Fibroblast of lung (primary cell): ENCODE measurements around the gene GALNT18. TPM values are rescaled to one million over a fixed set of nuclear protein-coding genes. Genes with fewer than 3 reads are reported as not detected.

Experiments
- DNase-seq, 2 donors: peaks; one replicate each; pipeline versions ENCODE4 v3.0.0 to v3.0.0-alpha.2; 2010; ENCODE audit warnings: low read depth in 2 of 2
- H2AFZ ChIP-seq: 2 replicates; pipeline ENCODE4 v1.5.1; 2012; ENCODE audit warnings: low read length, control low read depth, inconsistent platforms
- H3K27ac ChIP-seq: 2 replicates; pipeline ENCODE4 v1.5.1; 2011; ENCODE audit warnings: low read length, control low read depth; ENCODE audit not compliant: insufficient read depth
- H3K27me3 ChIP-seq: 2 replicates; pipeline ENCODE4 v1.5.1; 2011; ENCODE audit warnings: mild to moderate bottlenecking, low read length; ENCODE audit not compliant: control insufficient read depth, insufficient read depth
- H3K36me3 ChIP-seq: 2 replicates; pipeline ENCODE4 v1.5.1; 2011; ENCODE audit warnings: low read length; ENCODE audit not compliant: control insufficient read depth, insufficient read depth
- H3K4me1 ChIP-seq: 2 replicates; pipeline ENCODE4 v1.5.1; 2011; ENCODE audit warnings: low read length; ENCODE audit not compliant: control insufficient read depth, insufficient read depth; ENCODE audit errors: extremely low read depth
- H3K4me2 ChIP-seq: 2 replicates; pipeline ENCODE4 v1.5.1; 2011; ENCODE audit warnings: low read length, control low read depth; ENCODE audit not compliant: insufficient read depth; ENCODE audit errors: extremely low read depth
- H3K4me3 ChIP-seq, 4 experiments: fragments of 200-600 bp in 1 of 4; sonication (generic) in 1 of 4; replicated peaks in 1 of 4; 2 replicates each; pipeline ENCODE4 v1.5.1; 2011 to 2016; ENCODE audit warnings: low read length in 4 of 4, low read depth in 3 of 4, mild to moderate bottlenecking in 3 of 4, control low read depth in 2 of 4, inconsistent platforms in 1 of 4, mixed read lengths in 1 of 4; ENCODE audit not compliant: insufficient read depth in 1 of 4; ENCODE audit errors: control extremely low read depth in 1 of 4
- H3K79me2 ChIP-seq: 2 replicates; pipeline ENCODE4 v1.5.1; 2012; ENCODE audit warnings: mild to moderate bottlenecking, low read length, inconsistent platforms; ENCODE audit not compliant: control insufficient read depth, insufficient read depth
- H3K9ac ChIP-seq: 2 replicates; pipeline ENCODE4 v1.5.1; 2011; ENCODE audit warnings: mild to moderate bottlenecking, low read length, control low read depth; ENCODE audit not compliant: insufficient read depth
- H3K9me3 ChIP-seq: 2 replicates; pipeline ENCODE4 v1.5.1; 2012; ENCODE audit warnings: low read depth, low read length; ENCODE audit not compliant: control insufficient read depth, insufficient read depth
- H4K20me1 ChIP-seq: 2 replicates; pipeline ENCODE4 v1.5.1; 2011; ENCODE audit warnings: low read length; ENCODE audit not compliant: control insufficient read depth, insufficient read depth; ENCODE audit errors: extremely low read depth
- EZH2 ChIP-seq: IDR thresholded peaks from 2 replicates; pipeline ENCODE4 v1.5.1; 2012; ENCODE audit warnings: low read length, control low read depth, mild to moderate bottlenecking; ENCODE audit errors: missing control alignments
- polyA plus RNA-seq, 2 donors: library from polyadenylated mRNA; depleted of rRNA in 1 of 2; stranded (reverse) in 1 of 2; unstranded in 1 of 2; fragments of >200 nt; gene quantifications; 2 replicates each; pipeline ENCODE4 v1.2.1, GENCODE V29; 2011 to 2012; ENCODE audit warnings: missing spikeins in 1 of 2
- total RNA-seq: library from RNA; depleted of rRNA; stranded (reverse); fragments of >200 nt; gene quantifications from 2 replicates; pipeline ENCODE4 v1.2.1, GENCODE V29; 2014
- TF ChIP-seq, protein P1 (sequence below), 2 donors: IDR thresholded peaks in 1 of 2; conservative IDR thresholded peaks in 1 of 2; 1 replicate in 1 of 2; 2 replicates in 1 of 2; pipeline ENCODE4 v1.5.1; 2011 to 2012; ENCODE audit warnings: low read length in 2 of 2, control low read depth in 1 of 2, inconsistent platforms in 1 of 2, low read depth in 1 of 2, mild to moderate bottlenecking in 1 of 2

Gene GALNT18
- total and polyA plus RNA-seq, 2 donors (not counting 1 experiment from before 2014, with no cell fraction given): 0.50 to 19.3 TPM

DNA sequence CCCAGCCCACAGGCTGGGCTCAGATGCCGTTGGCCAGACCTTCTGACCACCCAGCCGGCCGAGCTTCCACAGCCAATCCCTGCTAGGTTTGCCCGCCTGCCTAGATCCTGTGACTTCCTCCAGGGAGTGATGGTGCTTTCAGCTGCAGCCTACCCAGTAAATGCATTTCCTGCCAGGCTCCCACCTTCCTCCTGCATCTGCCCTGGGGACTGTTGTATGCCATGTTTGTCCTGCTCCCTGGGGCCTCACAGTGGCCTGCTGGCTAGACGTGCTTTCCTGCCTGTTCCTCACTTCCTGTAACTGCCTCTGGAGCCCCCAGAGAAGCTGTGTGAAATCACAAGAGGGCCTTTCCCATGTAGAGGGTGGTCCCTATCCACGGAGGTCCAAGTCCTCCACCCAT, 86.2 kb downstream of the GALNT18 start:
- Histone ChIP-seq H3K9ac (no peak overlapping the region), H3K4me2 (no peak overlapping the region), H3K4me3 (no peak overlapping the region), H3K4me1 (no peaks in the 10 kb centered on the region), H3K79me2 (no peaks in the 10 kb centered on the region), H3K27me3 (no peaks in the 10 kb centered on the region), H4K20me1 (no peaks in the 10 kb centered on the region), H3K27ac (no peak overlapping the region), H3K9me3 (no peaks in the 10 kb centered on the region), H3K36me3 (no peaks in the 10 kb centered on the region), H2AFZ (no peak overlapping the region)
- no peak for TF ChIP-seq EZH2
- TF ChIP-seq, protein P1, sequence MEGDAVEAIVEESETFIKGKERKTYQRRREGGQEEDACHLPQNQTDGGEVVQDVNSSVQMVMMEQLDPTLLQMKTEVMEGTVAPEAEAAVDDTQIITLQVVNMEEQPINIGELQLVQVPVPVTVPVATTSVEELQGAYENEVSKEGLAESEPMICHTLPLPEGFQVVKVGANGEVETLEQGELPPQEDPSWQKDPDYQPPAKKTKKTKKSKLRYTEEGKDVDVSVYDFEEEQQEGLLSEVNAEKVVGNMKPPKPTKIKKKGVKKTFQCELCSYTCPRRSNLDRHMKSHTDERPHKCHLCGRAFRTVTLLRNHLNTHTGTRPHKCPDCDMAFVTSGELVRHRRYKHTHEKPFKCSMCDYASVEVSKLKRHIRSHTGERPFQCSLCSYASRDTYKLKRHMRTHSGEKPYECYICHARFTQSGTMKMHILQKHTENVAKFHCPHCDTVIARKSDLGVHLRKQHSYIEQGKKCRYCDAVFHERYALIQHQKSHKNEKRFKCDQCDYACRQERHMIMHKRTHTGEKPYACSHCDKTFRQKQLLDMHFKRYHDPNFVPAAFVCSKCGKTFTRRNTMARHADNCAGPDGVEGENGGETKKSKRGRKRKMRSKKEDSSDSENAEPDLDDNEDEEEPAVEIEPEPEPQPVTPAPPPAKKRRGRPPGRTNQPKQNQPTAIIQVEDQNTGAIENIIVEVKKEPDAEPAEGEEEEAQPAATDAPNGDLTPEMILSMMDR (conservative IDR thresholded peaks at IDR 0.05 in 1 of 2, IDR thresholded peaks at IDR 0.05 in 1 of 2; ENCODE audit: low read depth in 1 of 2, low read length in 2 of 2): no peak
- no peak for DNase-seq

DNA sequence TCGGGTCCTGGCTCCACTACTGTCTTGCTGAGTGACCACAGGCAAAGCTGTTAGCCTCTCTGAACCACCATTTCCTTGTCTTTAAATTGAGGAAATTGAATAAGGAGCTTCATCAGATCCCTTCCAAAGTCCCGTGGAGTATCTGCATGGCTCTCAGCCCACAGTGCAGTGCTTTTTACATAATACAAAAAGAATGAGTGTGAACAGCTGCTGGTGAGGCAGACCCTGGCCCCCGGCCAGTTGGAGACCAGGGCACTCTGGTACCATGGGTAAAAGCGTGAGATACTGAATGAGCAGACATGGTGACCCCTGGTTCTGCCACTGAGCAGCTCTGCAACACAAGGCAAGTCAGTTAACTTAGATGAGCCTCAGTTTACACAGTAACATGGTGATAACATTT, 86.8 kb downstream of the GALNT18 start:
- H3K36me3 ChIP-seq: no peaks in the 10 kb centered on the region
- H3K9ac ChIP-seq: no peak overlapping the region
- H3K4me3 ChIP-seq: no peak overlapping the region
- no peak for TF ChIP-seq EZH2
- TF ChIP-seq, protein P1 (conservative IDR thresholded peaks at IDR 0.05 in 1 of 2, IDR thresholded peaks at IDR 0.05 in 1 of 2; ENCODE audit: low read depth in 1 of 2, low read length in 2 of 2): no peak
- no peak overlapping the region for H3K4me2 ChIP-seq
- H3K27ac ChIP-seq: no peak overlapping the region
- no peaks in the 10 kb centered on the region for H3K9me3 ChIP-seq
- H3K4me1 ChIP-seq: no peaks in the 10 kb centered on the region
- DNase-seq: peak; percentile 12 to 17
- H2AFZ ChIP-seq: no peak overlapping the region
- H3K79me2 ChIP-seq: no peaks in the 10 kb centered on the region
- no peaks in the 10 kb centered on the region for H4K20me1 ChIP-seq
- H3K27me3 ChIP-seq: no peaks in the 10 kb centered on the region

DNA sequence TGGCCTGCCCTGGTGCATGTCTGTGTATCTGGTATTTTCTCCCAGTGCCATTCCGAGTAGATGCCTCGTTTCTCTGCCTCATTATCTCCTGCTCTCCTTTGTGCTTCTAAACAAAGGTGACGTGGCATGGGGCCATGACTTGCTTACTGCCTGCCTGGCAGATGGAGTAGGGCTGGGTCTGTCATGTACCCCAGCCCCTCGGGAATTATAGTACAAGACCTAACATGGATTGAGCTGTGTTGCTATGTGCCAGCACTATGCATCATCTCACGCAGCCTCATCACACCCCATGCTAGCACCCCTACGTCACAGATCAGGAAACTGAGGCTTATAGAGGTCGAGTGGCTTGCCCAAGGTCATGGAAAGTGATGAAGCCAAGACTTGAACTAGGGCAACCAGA, 88.1 kb downstream of the GALNT18 start:
- Histone ChIP-seq H3K4me2 (no peak overlapping the region), H3K79me2 (no peaks in the 10 kb centered on the region), H4K20me1 (no peaks in the 10 kb centered on the region), H2AFZ (no peak overlapping the region), H3K4me3 (no peak overlapping the region), H3K27ac (no peak overlapping the region), H3K9me3 (no peaks in the 10 kb centered on the region), H3K4me1 (no peaks in the 10 kb centered on the region), H3K36me3 (no peaks in the 10 kb centered on the region), H3K27me3 (no peaks in the 10 kb centered on the region), H3K9ac (no peak overlapping the region)
- no peak for DNase-seq
- no peak for TF ChIP-seq EZH2
